Fibroblast of skin of right quadriceps (primary cell): ENCODE data around the gene GMPS.
A peak's percentile ranks its signal among the peaks of the same experiment; 100 is the strongest.
"Not testable (repeated sequence)": the region's sequence is repeated elsewhere in the genome, so short reads cannot be mapped to it uniquely, and the experiment has no call there.

Experiments
- DNase-seq: peaks from one replicate; pipeline ENCODE4 v3.0.0-alpha.2; 2013

The GMPS gene

GRCh38 chr3:155870133-155870944, at the start of gene GMPS:
Gene GMPS, plus strand, starts transcription at chr3:155870650. Its CDS starts 221 bp downstream, at chr3:155870871.
- DNase-seq, result peak; percentile 95

- not testable (repeated sequence) for DNase-seq
Measured at GRCh38 chr3:155828490-155829098, 41.9 kb upstream of the GMPS start.

GRCh38 chr3:155835341-155836071, 34.9 kb upstream of the GMPS start:
- DNase-seq, result no peak

GRCh38 chr3:155843569-155843968, 26.9 kb upstream of the GMPS start:
- no peak for DNase-seq

- no peak for DNase-seq
Measured at GRCh38 chr3:155846119-155846518, 24.3 kb upstream of the GMPS start.

- no peak for DNase-seq
Measured at GRCh38 chr3:155847993-155848392, 22.5 kb upstream of the GMPS start.

- DNase-seq, result not testable (repeated sequence)
Measured at GRCh38 chr3:155849404-155849803, 21.0 kb upstream of the GMPS start.

GRCh38 chr3:155852341-155852740, 18.1 kb upstream of the GMPS start:
- DNase-seq, result no peak

- DNase-seq, result no peak
Measured at GRCh38 chr3:155853214-155854140, 17.0 kb upstream of the GMPS start.

GRCh38 chr3:155854141-155854940, 16.1 kb upstream of the GMPS start, which contains the start of gene SLC33A1:
Gene SLC33A1, minus strand, starts transcription at chr3:155854427. Its CDS starts 430 bp downstream, at chr3:155853997.
- DNase-seq, result peak; percentile 99

GRCh38 chr3:155859859-155860258, 10.6 kb upstream of the GMPS start:
- DNase-seq, result no peak

GRCh38 chr3:155860424-155860823, 10.0 kb upstream of the GMPS start:
- not testable (repeated sequence) for DNase-seq

- DNase-seq, result no peak
Measured at GRCh38 chr3:155861476-155862183, 8.8 kb upstream of the GMPS start.

GRCh38 chr3:155862290-155862982, 8.0 kb upstream of the GMPS start:
- DNase-seq, result peak; percentile 68

- DNase-seq, result no peak
Measured at GRCh38 chr3:155863072-155863784, 7.2 kb upstream of the GMPS start.

GRCh38 chr3:155869691-155870090, 759 bp upstream of the GMPS start:
- DNase-seq, result no peak

- DNase-seq, result peak; percentile 18
Measured at GRCh38 chr3:155870945-155871745, 695 bp downstream of the GMPS start.

- DNase-seq, result no peak
Measured at GRCh38 chr3:155871746-155872158, 1.3 kb downstream of the GMPS start.
